GM12878 (cell line): ENCODE results near the gene PALLD.

Experiments used
- CTCF ChIP-seq, 3 experiments: IDR thresholded peaks in 2 of 3; conservative IDR thresholded peaks in 1 of 3; 2 replicates each; pipeline ENCODE4 v1.5.1; 2011; ENCODE audit warnings: low read depth in 3 of 3, low read length in 3 of 3, mild to moderate bottlenecking in 3 of 3, control low read depth in 2 of 3, moderate library complexity in 2 of 3, inconsistent platforms in 1 of 3, mixed read lengths in 1 of 3; ENCODE audit not compliant: control insufficient read depth in 2 of 3, insufficient read depth in 1 of 3; ENCODE audit errors: extremely low read depth in 1 of 3
- FOXM1 ChIP-seq: IDR thresholded peaks from 2 replicates; pipeline ENCODE4 v1.6.1; 2012; ENCODE audit warnings: low read depth, mild to moderate bottlenecking, inconsistent platforms, low read length, moderate library complexity
- GABPA ChIP-seq: IDR thresholded peaks from 2 replicates; pipeline ENCODE4 v1.6.1; 2014; ENCODE audit warnings: antibody characterized with exemption, low read depth, mild to moderate bottlenecking, inconsistent platforms
- MYC ChIP-seq: IDR thresholded peaks from 2 replicates; pipeline ENCODE4 v1.6.1; 2011; ENCODE audit warnings: mild to moderate bottlenecking, low read length, moderate library complexity, inconsistent platforms; ENCODE audit not compliant: insufficient read depth, insufficient replicate concordance, insufficient read length, severe bottlenecking
- PKNOX1 ChIP-seq: fragments of 450-650 bp; IDR thresholded peaks from 2 replicates; pipeline ENCODE4 v1.6.1; 2016; ENCODE audit warnings: mild to moderate bottlenecking
- POLR2A ChIP-seq: IDR thresholded peaks from 2 replicates; pipeline ENCODE4 v1.6.1; 2011; ENCODE audit warnings: low read depth, mild to moderate bottlenecking, low read length
- POLR2AphosphoS2 ChIP-seq: IDR thresholded peaks from 2 replicates; pipeline ENCODE4 v1.6.1; 2011; ENCODE audit warnings: low read depth, mild to moderate bottlenecking, low read length, improper control_type of control experiment, moderate library complexity
- POLR2AphosphoS5 ChIP-seq: IDR thresholded peaks from 2 replicates; pipeline ENCODE4 v1.6.1; 2011; ENCODE audit warnings: mild to moderate bottlenecking, low read length, inconsistent platforms
- RB1 ChIP-seq: fragments of 450-650 bp; formaldehyde crosslinking; IDR thresholded peaks from 2 replicates; pipeline ENCODE4 v1.6.1; 2017; ENCODE audit warnings: mild to moderate bottlenecking, borderline replicate concordance
- SKIL ChIP-seq: fragments of 450-650 bp; IDR thresholded peaks from 2 replicates; pipeline ENCODE4 v1.6.1; 2017; ENCODE audit warnings: mild to moderate bottlenecking, low read depth, inconsistent platforms; ENCODE audit not compliant: poor library complexity, severe bottlenecking
- STAT3 ChIP-seq: IDR thresholded peaks from 2 replicates; pipeline ENCODE4 v1.6.1; 2011; ENCODE audit warnings: low read depth, low read length, improper control_type of control experiment
- YBX1 ChIP-seq: fragments of 450-650 bp; IDR thresholded peaks from 2 replicates; pipeline ENCODE4 v1.6.1; 2016; ENCODE audit warnings: antibody characterized with exemption
- ZNF274 ChIP-seq: IDR thresholded peaks from one replicate; pipeline ENCODE4 v1.8.0; 2011; ENCODE audit not compliant: insufficient read length, insufficient read depth

GRCh38 chr4:168689791-168690190 is 192.9 kb downstream of the PALLD start:
- no peak for TF ChIP-seq POLR2AphosphoS2
- TF ChIP-seq POLR2A = no peak
- TF ChIP-seq POLR2AphosphoS5 = no peak
- no peak for TF ChIP-seq FOXM1
- TF ChIP-seq ZNF274 = no peak
- no peak for TF ChIP-seq SKIL
- no peak for TF ChIP-seq CTCF (IDR thresholded peaks at IDR 0.05 in 2 of 3, conservative IDR thresholded peaks at IDR 0.05 in 1 of 3; ENCODE audit: control insufficient read depth in 2 of 3, extremely low read depth in 1 of 3, insufficient read depth in 1 of 3, low read depth in 3 of 3, low read length in 3 of 3)
- no peak for TF ChIP-seq PKNOX1
- TF ChIP-seq STAT3 = no peak
- TF ChIP-seq MYC = no peak
- TF ChIP-seq RB1 = no peak
- no peak for TF ChIP-seq GABPA
- no peak for TF ChIP-seq YBX1
